ENCODE results near the gene PKIB. TPM values are rescaled to one million over a fixed set of nuclear protein-coding genes. Genes with fewer than 3 reads are reported as not detected.

Gene PKIB
- total RNA-seq, 4 donors from 2014 or later = 0.26 to 6.7 (median 3.2) TPM

DNA sequence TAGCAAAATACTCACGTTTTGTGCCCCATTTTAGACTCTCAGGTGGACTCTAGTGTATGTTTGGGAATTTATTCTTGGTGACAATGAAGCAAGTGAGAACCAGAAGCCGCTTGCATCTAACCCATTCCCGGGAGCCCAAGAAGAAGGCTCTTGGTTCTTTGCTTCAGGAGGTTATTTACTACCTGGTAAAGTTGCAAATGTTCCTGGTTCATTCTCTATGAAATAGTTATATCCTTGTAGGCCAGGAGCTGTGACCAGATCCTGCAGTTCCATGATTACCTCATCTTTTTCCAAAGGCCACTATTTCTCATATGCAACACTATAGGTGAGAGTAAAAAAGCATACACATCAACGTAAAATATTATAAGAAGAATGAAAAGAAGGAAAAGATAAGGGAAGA is 108.4 kb downstream of the PKIB start:
- Histone ChIP-seq H3K36me3 (no peaks in the 10 kb centered on the region), H3K9me3 (no peaks in the 10 kb centered on the region), H3K27me3 (no peaks in the 10 kb centered on the region), H3K4me1 (no peaks in the 10 kb centered on the region), H3K4me3 (no peak overlapping the region), H3K27ac (no peak overlapping the region)
- TF ChIP-seq POLR2A (IDR thresholded peaks at IDR 0.05) = no peak
- 75% methylated on average over 4 of the region's 4 CpGs for WGBS, 2 donors
- intact Hi-C loops (cut with DNase I) = no loop called here
- no peak for DNase-seq

DNA sequence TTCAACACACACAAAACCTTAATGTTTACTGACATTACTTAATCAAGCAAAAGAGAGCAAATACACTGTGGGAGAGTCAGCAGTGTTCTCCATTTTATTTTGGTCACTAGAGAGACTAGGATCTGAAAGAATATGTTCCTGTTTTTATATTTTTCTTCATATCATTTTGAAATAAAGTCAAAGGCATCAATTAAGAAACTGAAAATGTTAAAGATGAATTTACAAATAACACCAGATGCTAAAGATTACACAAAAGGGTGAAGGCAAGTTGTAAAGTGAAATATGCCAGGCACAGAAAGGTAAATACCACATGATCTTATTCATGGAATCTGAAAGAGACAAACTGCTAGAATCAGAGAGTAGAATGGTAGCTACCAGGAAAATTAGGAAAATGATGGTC is 109.0 kb downstream of the PKIB start:
- Histone ChIP-seq H3K4me1 (no peaks in the 10 kb centered on the region), H3K4me3 (no peak overlapping the region), H3K27me3 (no peaks in the 10 kb centered on the region), H3K27ac (no peak overlapping the region), H3K9me3 (no peaks in the 10 kb centered on the region), H3K36me3 (no peaks in the 10 kb centered on the region)
- no peak for DNase-seq
- TF ChIP-seq POLR2A (IDR thresholded peaks at IDR 0.05) = no peak
- TF ChIP-seq, protein P1, sequence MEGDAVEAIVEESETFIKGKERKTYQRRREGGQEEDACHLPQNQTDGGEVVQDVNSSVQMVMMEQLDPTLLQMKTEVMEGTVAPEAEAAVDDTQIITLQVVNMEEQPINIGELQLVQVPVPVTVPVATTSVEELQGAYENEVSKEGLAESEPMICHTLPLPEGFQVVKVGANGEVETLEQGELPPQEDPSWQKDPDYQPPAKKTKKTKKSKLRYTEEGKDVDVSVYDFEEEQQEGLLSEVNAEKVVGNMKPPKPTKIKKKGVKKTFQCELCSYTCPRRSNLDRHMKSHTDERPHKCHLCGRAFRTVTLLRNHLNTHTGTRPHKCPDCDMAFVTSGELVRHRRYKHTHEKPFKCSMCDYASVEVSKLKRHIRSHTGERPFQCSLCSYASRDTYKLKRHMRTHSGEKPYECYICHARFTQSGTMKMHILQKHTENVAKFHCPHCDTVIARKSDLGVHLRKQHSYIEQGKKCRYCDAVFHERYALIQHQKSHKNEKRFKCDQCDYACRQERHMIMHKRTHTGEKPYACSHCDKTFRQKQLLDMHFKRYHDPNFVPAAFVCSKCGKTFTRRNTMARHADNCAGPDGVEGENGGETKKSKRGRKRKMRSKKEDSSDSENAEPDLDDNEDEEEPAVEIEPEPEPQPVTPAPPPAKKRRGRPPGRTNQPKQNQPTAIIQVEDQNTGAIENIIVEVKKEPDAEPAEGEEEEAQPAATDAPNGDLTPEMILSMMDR (IDR thresholded peaks at IDR 0.05) = no peak
- intact Hi-C loops (cut with DNase I) = no loop called here

DNA sequence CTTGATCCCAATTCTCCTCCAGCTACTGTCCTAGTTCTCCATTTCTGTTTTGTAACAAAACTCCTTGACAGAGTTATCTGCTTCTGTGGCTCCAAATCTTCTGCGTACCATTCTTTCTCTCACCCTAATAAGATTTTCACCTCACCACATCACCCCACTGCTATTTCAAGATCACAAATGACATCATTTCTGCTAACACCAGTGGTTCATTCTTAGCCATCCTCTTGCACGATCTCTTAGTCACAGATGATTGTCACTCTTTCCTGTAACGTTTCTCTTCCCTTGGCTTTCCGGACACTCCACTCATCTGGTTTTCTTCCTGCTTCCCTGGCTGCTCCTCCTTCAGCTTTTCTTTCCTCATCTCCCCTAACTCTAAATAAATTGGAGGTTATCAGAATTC is 112.5 kb downstream of the PKIB start:
- Histone ChIP-seq H3K9me3 (no peaks in the 10 kb centered on the region), H3K4me3 (no peak overlapping the region), H3K4me1 (no peaks in the 10 kb centered on the region), H3K27ac (no peak overlapping the region), H3K36me3 (no peaks in the 10 kb centered on the region), H3K27me3 (no peaks in the 10 kb centered on the region)
- TF ChIP-seq, protein P1 (IDR thresholded peaks at IDR 0.05) = no peak
- TF ChIP-seq POLR2A (IDR thresholded peaks at IDR 0.05) = no peak
- no peak for DNase-seq
- intact Hi-C loops (cut with DNase I) = loop anchor here (10.0 kb wide), 1 partner anchor 592 kb away; no protein-coding TSS in a partner anchor
- WGBS, 2 donors = 66 to 70% methylated on average over 4 of the region's 4 CpGs

DNA sequence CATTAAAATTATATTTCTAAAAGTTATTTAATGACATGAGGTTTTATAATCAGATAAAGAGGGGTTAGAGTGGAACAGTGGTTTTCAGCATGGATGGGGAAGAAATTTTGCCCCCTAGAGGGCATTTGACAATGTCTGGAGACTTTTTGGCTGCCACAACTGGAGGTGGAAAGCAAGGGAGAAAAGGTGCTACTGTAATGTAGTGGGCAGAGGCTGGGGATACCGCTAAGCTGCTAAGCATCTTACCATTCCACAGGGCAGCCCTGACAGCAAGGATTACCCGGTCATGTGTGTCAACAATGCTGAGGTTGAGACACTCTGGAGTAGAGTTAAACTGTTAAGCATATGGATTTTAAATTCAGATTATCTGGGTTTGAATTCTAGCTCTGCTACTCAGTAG is 116.4 kb downstream of the PKIB start:
- Histone ChIP-seq H3K9me3 (no peaks in the 10 kb centered on the region), H3K27ac (no peak overlapping the region), H3K36me3 (no peaks in the 10 kb centered on the region), H3K27me3 (no peaks in the 10 kb centered on the region), H3K4me1 (no peaks in the 10 kb centered on the region), H3K4me3 (no peak overlapping the region)
- 26 to 34% methylated on average over 2 of the region's 2 CpGs for WGBS, 2 donors
- TF ChIP-seq POLR2A (IDR thresholded peaks at IDR 0.05) = no peak
- TF ChIP-seq, protein P1 (IDR thresholded peaks at IDR 0.05) = peak in 2 of 6 experiments; percentile 23 to 28
- DNase-seq = no peak
- intact Hi-C loops (cut with DNase I) = loop anchor here (10.0 kb wide), 1 partner anchor 588 kb away; no protein-coding TSS in a partner anchor

DNA sequence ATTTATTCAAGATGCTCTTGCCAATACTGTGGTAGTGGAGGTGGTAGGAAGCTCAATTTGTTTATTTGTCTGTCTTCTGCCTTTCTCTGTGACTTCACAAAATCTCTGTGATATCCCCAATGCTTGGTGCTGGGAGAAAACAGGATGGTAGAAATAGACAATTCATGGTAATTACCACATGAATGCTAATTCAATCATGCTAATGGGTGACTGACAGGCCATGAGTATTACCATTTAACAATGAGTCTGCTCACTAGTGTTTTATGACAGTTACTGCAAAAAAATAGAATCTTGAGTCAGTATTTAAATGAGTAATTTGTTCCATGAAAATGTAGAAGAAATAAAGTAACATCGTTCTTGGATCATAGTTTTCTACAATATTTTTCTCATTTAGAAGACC is 117.0 kb downstream of the PKIB start:
- no peak for DNase-seq
- TF ChIP-seq, protein P1 (IDR thresholded peaks at IDR 0.05) = no peak
- no peak for TF ChIP-seq POLR2A (IDR thresholded peaks at IDR 0.05)
- no peaks in the 10 kb centered on the region for H3K9me3 ChIP-seq
- no peak overlapping the region for H3K27ac ChIP-seq
- intact Hi-C loops (cut with DNase I) = loop anchor here (10.0 kb wide), 1 partner anchor 588 kb away; no protein-coding TSS in a partner anchor
- no peaks in the 10 kb centered on the region for H3K4me1 ChIP-seq
- no peaks in the 10 kb centered on the region for H3K27me3 ChIP-seq
- H3K36me3 ChIP-seq = no peaks in the 10 kb centered on the region
- WGBS, 2 donors = 49 to 89% methylated on average over 1 of the region's 1 CpG
- H3K4me3 ChIP-seq = no peak overlapping the region

DNA sequence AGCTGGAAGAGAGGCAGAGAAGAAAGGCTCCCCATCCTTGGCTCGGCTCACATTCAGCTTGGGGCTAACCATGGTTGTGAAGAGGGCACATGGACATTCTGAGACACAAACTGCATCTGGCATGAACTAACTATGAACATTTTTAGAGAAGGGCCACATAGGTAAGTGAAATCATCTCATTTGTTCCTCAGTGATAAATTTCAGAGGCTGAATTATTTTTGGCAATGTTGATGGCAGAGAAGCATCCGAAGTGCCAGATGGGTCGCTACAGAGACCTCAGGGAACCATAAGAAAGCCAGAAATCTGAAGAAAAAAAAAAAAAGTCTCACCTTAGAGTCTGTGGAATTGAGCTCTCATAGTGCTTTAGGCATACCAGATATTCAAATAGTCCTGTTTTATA is 120.1 kb downstream of the PKIB start:
- H3K4me1 ChIP-seq = peaks cover 0 to 9% (median 4%) of the 10 kb centered on the region in 3 donors
- intact Hi-C loops (cut with DNase I) = loop anchor here (5.0 kb wide), 1 partner anchor 107 kb away; no protein-coding TSS in a partner anchor
- 76 to 84% methylated on average over 3 of the region's 3 CpGs for WGBS, 2 donors
- H3K27ac ChIP-seq = no peak overlapping the region
- TF ChIP-seq POLR2A (IDR thresholded peaks at IDR 0.05) = no peak
- TF ChIP-seq, protein P1 (IDR thresholded peaks at IDR 0.05) = no peak
- no peak overlapping the region for H3K4me3 ChIP-seq
- H3K27me3 ChIP-seq = no peaks in the 10 kb centered on the region
- H3K9me3 ChIP-seq = no peaks in the 10 kb centered on the region
- H3K36me3 ChIP-seq = no peaks in the 10 kb centered on the region
- no peak for DNase-seq

Data from esophagus squamous epithelium (tissue), 5 donors.